H9 (cell line): Measurements from ENCODE around the gene ADAMTS15. TPM values are rescaled to one million over a fixed set of nuclear protein-coding genes. Genes with fewer than 3 reads are reported as not detected.

ENCODE experiments used
- DNase-seq: peaks from one replicate; pipeline ENCODE4 v3.0.0-alpha.2; 2017
- H2AFZ ChIP-seq: one replicate; pipeline ENCODE4 v1.6.1; 2013; ENCODE audit warnings: mild to moderate bottlenecking, low read length, control low read depth, moderate library complexity
- H2AK5ac ChIP-seq: 2 replicates; pipeline ENCODE4 v1.6.1; 2013; ENCODE audit warnings: low read length, control low read depth, mixed read lengths; ENCODE audit not compliant: insufficient read length
- H2BK120ac ChIP-seq: one replicate; pipeline ENCODE4 v1.6.1; 2013; ENCODE audit warnings: low read depth, mild to moderate bottlenecking, low read length, control low read depth, inconsistent platforms; ENCODE audit not compliant: poor library complexity, severe bottlenecking
- H2BK12ac ChIP-seq: 2 replicates; pipeline ENCODE4 v1.6.1; 2013; ENCODE audit warnings: low read length, control low read depth, mixed read lengths, low read depth; ENCODE audit not compliant: insufficient read length
- H2BK15ac ChIP-seq: 2 replicates; pipeline ENCODE4 v1.6.1; 2013; ENCODE audit warnings: low read depth, low read length, control low read depth
- H2BK20ac ChIP-seq: one replicate; pipeline ENCODE4 v1.6.1; 2013; ENCODE audit warnings: low read depth, mild to moderate bottlenecking, low read length, control low read depth, inconsistent platforms; ENCODE audit not compliant: poor library complexity, severe bottlenecking
- H2BK5ac ChIP-seq: 2 replicates; pipeline ENCODE4 v1.6.1; 2013; ENCODE audit warnings: low read length, control low read depth, mixed read lengths; ENCODE audit not compliant: insufficient read length
- H3K14ac ChIP-seq: 2 replicates; pipeline ENCODE4 v1.6.1; 2013; ENCODE audit warnings: low read length, control low read depth; ENCODE audit not compliant: insufficient read depth
- H3K18ac ChIP-seq: 2 replicates; pipeline ENCODE4 v1.6.1; 2013; ENCODE audit warnings: low read depth, mild to moderate bottlenecking, mixed read lengths, low read length, control low read depth; ENCODE audit not compliant: insufficient read length
- H3K23ac ChIP-seq: 2 replicates; pipeline ENCODE4 v1.6.1; 2013; ENCODE audit warnings: low read length, control low read depth, mixed read lengths, low read depth; ENCODE audit not compliant: insufficient read length
- H3K23me2 ChIP-seq: 2 replicates; pipeline ENCODE4 v1.6.1; 2013; ENCODE audit warnings: low read depth, mild to moderate bottlenecking, mixed read lengths, low read length, control low read depth; ENCODE audit not compliant: insufficient read length, poor library complexity, severe bottlenecking
- H3K27ac ChIP-seq: 2 replicates; pipeline ENCODE4 v1.5.1; 2013; ENCODE audit warnings: low read length, control low read depth, mixed read lengths, low read depth; ENCODE audit not compliant: insufficient read length
- H3K27me3 ChIP-seq: 2 replicates; pipeline ENCODE4 v1.6.1; 2013; ENCODE audit warnings: low read length, control low read depth, inconsistent platforms; ENCODE audit not compliant: insufficient read depth
- H3K4ac ChIP-seq: 2 replicates; pipeline ENCODE4 v1.6.1; 2013; ENCODE audit warnings: low read depth, mild to moderate bottlenecking, control low read depth, inconsistent platforms, low read length, moderate library complexity
- H3K4me1 ChIP-seq: 2 replicates; pipeline ENCODE4 v1.6.1; 2013; ENCODE audit warnings: low read length, control low read depth, inconsistent platforms; ENCODE audit not compliant: insufficient read depth
- H3K4me2 ChIP-seq: 2 replicates; pipeline ENCODE4 v1.6.1; 2013; ENCODE audit warnings: low read length, control low read depth, mixed read lengths; ENCODE audit not compliant: insufficient read length, insufficient read depth
- H3K56ac ChIP-seq: 2 replicates; pipeline ENCODE4 v1.6.1; 2013; ENCODE audit warnings: low read depth, mild to moderate bottlenecking, mixed read lengths, low read length, control low read depth; ENCODE audit not compliant: insufficient read length
- H3K79me1 ChIP-seq: 2 replicates; pipeline ENCODE4 v1.6.1; 2013; ENCODE audit warnings: low read depth, mild to moderate bottlenecking, moderate library complexity, low read length, control low read depth, inconsistent platforms; ENCODE audit not compliant: insufficient read depth, poor library complexity, severe bottlenecking
- H3K79me2 ChIP-seq: 2 replicates; pipeline ENCODE4 v1.6.1; 2013; ENCODE audit warnings: low read length, control low read depth, inconsistent platforms; ENCODE audit not compliant: insufficient read depth
- H3K9ac ChIP-seq: 2 replicates; pipeline ENCODE4 v1.6.1; 2013; ENCODE audit warnings: low read length, control low read depth, mixed read lengths; ENCODE audit not compliant: insufficient read length; ENCODE audit errors: extremely low read depth
- H3K9me3 ChIP-seq: one replicate; pipeline ENCODE4 v1.6.1; 2013; ENCODE audit warnings: low read depth, low read length, inconsistent platforms; ENCODE audit not compliant: control insufficient read depth
- H3T11ph ChIP-seq: one replicate; pipeline ENCODE4 v1.6.1; 2013; ENCODE audit warnings: mild to moderate bottlenecking, low read length, control low read depth, inconsistent platforms
- H4K20me1 ChIP-seq: one replicate; pipeline ENCODE4 v1.6.1; 2013; ENCODE audit not compliant: control insufficient read depth, insufficient read length, insufficient read depth
- H4K5ac ChIP-seq: 2 replicates; pipeline ENCODE4 v1.6.1; 2013; ENCODE audit warnings: low read depth, mild to moderate bottlenecking, mixed read lengths, low read length, control low read depth; ENCODE audit not compliant: insufficient read length
- H4K8ac ChIP-seq: replicated peaks from 2 replicates; pipeline ENCODE4 v1.6.1; 2013; ENCODE audit warnings: low read length, control low read depth, mixed read lengths, low read depth; ENCODE audit not compliant: insufficient read length
- H4K91ac ChIP-seq: 2 replicates; pipeline ENCODE4 v1.6.1; 2013; ENCODE audit warnings: low read depth, mild to moderate bottlenecking, moderate library complexity, mixed read lengths, low read length, control low read depth; ENCODE audit not compliant: insufficient read length
- H3K27ac Mint-ChIP-seq, 3 experiments: 2 replicates in 2 of 3; 3 replicates in 1 of 3; pipeline ENCODE4 v1.8.0; 2020 to 2021; ENCODE audit warnings: mixed read lengths in 3 of 3, mild to moderate bottlenecking in 1 of 3, moderate library complexity in 1 of 3
- H3K27me3 Mint-ChIP-seq: 2 replicates; pipeline ENCODE4 v1.8.0; 2021; ENCODE audit warnings: low read depth, mild to moderate bottlenecking, moderate library complexity, mixed read lengths
- H3K36me3 Mint-ChIP-seq, 3 experiments: 2 replicates in 2 of 3; 3 replicates in 1 of 3; pipeline ENCODE4 v1.8.0; 2020 to 2021; ENCODE audit warnings: low read depth in 3 of 3, mixed read lengths in 3 of 3; ENCODE audit not compliant: insufficient read depth in 1 of 3
- H3K4me1 Mint-ChIP-seq, 2 experiments: 2 replicates each; pipeline ENCODE4 v1.8.0; 2020; ENCODE audit warnings: mixed read lengths in 2 of 2
- H3K4me3 Mint-ChIP-seq, 2 experiments: 2 replicates in 1 of 2; 3 replicates in 1 of 2; pipeline ENCODE4 v1.8.0; 2020 to 2021; ENCODE audit warnings: mild to moderate bottlenecking in 2 of 2, mixed read lengths in 2 of 2, moderate library complexity in 1 of 2
- H3K9me3 Mint-ChIP-seq, 2 experiments: 2 replicates in 1 of 2; 3 replicates in 1 of 2; pipeline ENCODE4 v1.8.0; 2020; ENCODE audit warnings: mild to moderate bottlenecking in 2 of 2, mixed read lengths in 2 of 2, moderate library complexity in 1 of 2
- WGBS: extraction: QIAGEN DNeasy Blood & Tissue Kit; methylation state at CpG from one replicate; pipeline ENCODE4 v1.1.7; 2013; ENCODE audit warnings: missing lambda C conversion rate, low lambda C conversion rate, mixed read lengths; ENCODE audit not compliant: insufficient read length; ENCODE audit errors: extremely low coverage; 5-methylcytosine and 5-hydroxymethylcytosine counted together
- total RNA-seq: library from RNA; stranded (reverse); gene quantifications from 2 replicates; pipeline ENCODE4 v1.2.1, GENCODE V29; 2021
- TF ChIP-seq, protein P1 (sequence below): fragments of 200-600 bp; sonication (generic); conservative IDR thresholded peaks from 3 replicates; pipeline ENCODE4 v1.8.0; 2021; ENCODE audit warnings: antibody characterized with exemption, mild to moderate bottlenecking

Gene ADAMTS15
- total RNA-seq, 1 experiment from 2014 or later, result 1.3 TPM

DNA sequence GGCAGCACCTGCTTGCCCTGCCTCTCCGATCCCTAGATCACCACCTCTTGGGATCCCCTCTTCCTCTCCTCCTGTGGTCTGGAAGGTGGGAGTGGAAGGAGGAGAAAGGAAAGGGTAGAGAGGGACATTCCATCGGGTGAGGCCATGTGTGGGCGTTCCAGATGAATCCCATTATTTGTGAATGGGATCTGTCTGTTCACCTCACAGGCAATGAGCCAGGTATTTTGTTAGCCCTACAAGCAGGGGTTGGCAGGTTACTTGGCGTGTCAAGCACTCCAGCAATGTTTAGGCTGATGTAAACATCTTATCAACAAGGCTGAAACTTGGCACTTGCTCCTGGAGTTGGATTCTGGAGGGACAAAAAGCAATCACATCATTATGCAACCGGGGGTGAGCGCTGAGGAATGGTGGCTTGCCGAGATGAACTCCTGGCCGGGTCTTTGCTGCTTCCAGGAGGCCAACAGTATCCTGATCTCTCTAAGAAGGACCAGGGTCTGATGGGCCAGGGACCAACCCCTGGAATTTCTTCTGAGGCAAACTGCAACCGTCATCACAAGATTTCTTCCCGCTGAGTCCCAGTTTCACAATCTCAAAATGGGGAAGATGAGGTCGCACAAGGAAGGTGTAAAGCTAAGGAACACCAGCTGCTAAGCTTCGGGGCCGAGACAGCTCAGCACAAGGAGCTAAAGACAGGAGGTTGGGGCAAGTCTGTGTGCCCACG lies 27.8 kb upstream of the ADAMTS15 start:
- Histone ChIP-seq H3K4ac (no peak overlapping the region), H2BK12ac (no peak overlapping the region), H3K27ac (no peak overlapping the region), H3K23ac (no peak overlapping the region), H3K56ac (no peak overlapping the region), H3K79me1 (no peaks in the 10 kb centered on the region), H2BK15ac (no peak overlapping the region), H3K4me1 (no peaks in the 10 kb centered on the region), H3K27me3 (no peaks in the 10 kb centered on the region), H2BK120ac (no peak overlapping the region), H2BK20ac (no peak overlapping the region), H3T11ph (no peak overlapping the region), H2AK5ac (no peak overlapping the region), H4K5ac (no peak overlapping the region), H3K9me3 (no peaks in the 10 kb centered on the region), H2AFZ (no peak overlapping the region), H3K23me2 (no peaks in the 10 kb centered on the region), H4K8ac (no peak overlapping the region), H3K14ac (no peak overlapping the region; the same call in 1 of the 2 replicates), H2BK5ac (peak overlapping the region; percentile 10), H3K4me2 (no peak overlapping the region), H3K18ac (no peak overlapping the region), H3K79me2 (no peaks in the 10 kb centered on the region), H3K9ac (no peak overlapping the region), H4K91ac (no peak overlapping the region), H4K20me1 (no peaks in the 10 kb centered on the region)
- no peak for DNase-seq
- Mint-ChIP-seq H3K27me3 (peaks cover 16% of the 10 kb centered on the region), H3K36me3 (peaks cover 0 to 29% (median 2%) of the 10 kb centered on the region in 3 experiments; a peak in 4 of 7 replicates), H3K4me1 (peaks cover 24 to 30% of the 10 kb centered on the region in 2 experiments), H3K9me3 (no peaks in the 10 kb centered on the region; a peak in 1 of 5 replicates), H3K27ac (peak overlapping the region in 1 of 3 experiments; percentile 55; a peak in 1 of 7 replicates), H3K4me3 (no peak overlapping the region)
- no CpG with 5 or more reads among the region's 14 CpGs for WGBS
- TF ChIP-seq, protein P1, sequence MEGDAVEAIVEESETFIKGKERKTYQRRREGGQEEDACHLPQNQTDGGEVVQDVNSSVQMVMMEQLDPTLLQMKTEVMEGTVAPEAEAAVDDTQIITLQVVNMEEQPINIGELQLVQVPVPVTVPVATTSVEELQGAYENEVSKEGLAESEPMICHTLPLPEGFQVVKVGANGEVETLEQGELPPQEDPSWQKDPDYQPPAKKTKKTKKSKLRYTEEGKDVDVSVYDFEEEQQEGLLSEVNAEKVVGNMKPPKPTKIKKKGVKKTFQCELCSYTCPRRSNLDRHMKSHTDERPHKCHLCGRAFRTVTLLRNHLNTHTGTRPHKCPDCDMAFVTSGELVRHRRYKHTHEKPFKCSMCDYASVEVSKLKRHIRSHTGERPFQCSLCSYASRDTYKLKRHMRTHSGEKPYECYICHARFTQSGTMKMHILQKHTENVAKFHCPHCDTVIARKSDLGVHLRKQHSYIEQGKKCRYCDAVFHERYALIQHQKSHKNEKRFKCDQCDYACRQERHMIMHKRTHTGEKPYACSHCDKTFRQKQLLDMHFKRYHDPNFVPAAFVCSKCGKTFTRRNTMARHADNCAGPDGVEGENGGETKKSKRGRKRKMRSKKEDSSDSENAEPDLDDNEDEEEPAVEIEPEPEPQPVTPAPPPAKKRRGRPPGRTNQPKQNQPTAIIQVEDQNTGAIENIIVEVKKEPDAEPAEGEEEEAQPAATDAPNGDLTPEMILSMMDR, result no peak
